H1 (cell line): ENCODE data around the gene DLG5.

Experiments
- CHD2 ChIP-seq: IDR thresholded peaks from 2 replicates; pipeline ENCODE4 v1.6.1; 2012; ENCODE audit warnings: low read length, improper control_type of control experiment
- CREB1 ChIP-seq: IDR thresholded peaks from 2 replicates; pipeline ENCODE4 v1.6.1; 2012; ENCODE audit warnings: inconsistent platforms
- EP300 ChIP-seq, 2 experiments: IDR thresholded peaks; 1 replicate in 1 of 2; 2 replicates in 1 of 2; pipeline ENCODE4 v1.6.1; 2011 to 2012; ENCODE audit warnings: low read depth in 2 of 2, low read length in 2 of 2, mild to moderate bottlenecking in 2 of 2, borderline replicate concordance in 1 of 2, inconsistent platforms in 1 of 2, moderate library complexity in 1 of 2
- GABPA ChIP-seq: IDR thresholded peaks from 2 replicates; pipeline ENCODE4 v1.6.1; 2011; ENCODE audit warnings: mild to moderate bottlenecking, low read length, moderate library complexity, borderline replicate concordance; ENCODE audit not compliant: insufficient read depth
- JUN ChIP-seq: IDR thresholded peaks from 2 replicates; pipeline ENCODE4 v1.6.1; 2011; ENCODE audit warnings: low read depth, mild to moderate bottlenecking, improper control_type of control experiment, low read length
- POLR2AphosphoS5 ChIP-seq: IDR thresholded peaks from 2 replicates; pipeline ENCODE4 v1.6.1; 2011; ENCODE audit warnings: low read depth, low read length
- RAD21 ChIP-seq, 2 experiments: IDR thresholded peaks in 1 of 2; conservative IDR thresholded peaks in 1 of 2; 2 replicates each; pipeline ENCODE4 v1.6.1; 2011; ENCODE audit warnings: low read depth in 2 of 2, low read length in 2 of 2, improper control_type of control experiment in 1 of 2, inconsistent platforms in 1 of 2, mild to moderate bottlenecking in 1 of 2, moderate library complexity in 1 of 2
- SIN3A ChIP-seq, 2 experiments: IDR thresholded peaks in 1 of 2; conservative IDR thresholded peaks in 1 of 2; 2 replicates each; pipeline ENCODE4 v1.6.1; 2011 to 2012; ENCODE audit warnings: low read length in 2 of 2, improper control_type of control experiment in 1 of 2, low read depth in 1 of 2, mild to moderate bottlenecking in 1 of 2
- YY1 ChIP-seq: IDR thresholded peaks from 2 replicates; pipeline ENCODE4 v1.6.1; 2011; ENCODE audit warnings: low read depth, mild to moderate bottlenecking, low read length
- ZNF274 ChIP-seq: IDR thresholded peaks from 2 replicates; pipeline ENCODE4 v1.7.0; 2012; ENCODE audit warnings: low read length, borderline replicate concordance; ENCODE audit errors: extremely low read depth
- TF ChIP-seq, protein P1 (sequence below), 3 experiments: IDR thresholded peaks; 1 replicate in 2 of 3; 2 replicates in 1 of 3; pipeline versions ENCODE4 v1.5.1 to v1.6.1; 2011; ENCODE audit warnings: low read length in 3 of 3, mild to moderate bottlenecking in 3 of 3, inconsistent platforms in 2 of 3, low read depth in 1 of 3, moderate library complexity in 1 of 3; ENCODE audit not compliant: insufficient read depth in 1 of 3; ENCODE audit errors: control extremely low read depth in 1 of 3
- TF ChIP-seq, protein P2 (sequence below): IDR thresholded peaks from 2 replicates; pipeline ENCODE4 v1.6.1; 2012; ENCODE audit warnings: inconsistent platforms

DNA sequence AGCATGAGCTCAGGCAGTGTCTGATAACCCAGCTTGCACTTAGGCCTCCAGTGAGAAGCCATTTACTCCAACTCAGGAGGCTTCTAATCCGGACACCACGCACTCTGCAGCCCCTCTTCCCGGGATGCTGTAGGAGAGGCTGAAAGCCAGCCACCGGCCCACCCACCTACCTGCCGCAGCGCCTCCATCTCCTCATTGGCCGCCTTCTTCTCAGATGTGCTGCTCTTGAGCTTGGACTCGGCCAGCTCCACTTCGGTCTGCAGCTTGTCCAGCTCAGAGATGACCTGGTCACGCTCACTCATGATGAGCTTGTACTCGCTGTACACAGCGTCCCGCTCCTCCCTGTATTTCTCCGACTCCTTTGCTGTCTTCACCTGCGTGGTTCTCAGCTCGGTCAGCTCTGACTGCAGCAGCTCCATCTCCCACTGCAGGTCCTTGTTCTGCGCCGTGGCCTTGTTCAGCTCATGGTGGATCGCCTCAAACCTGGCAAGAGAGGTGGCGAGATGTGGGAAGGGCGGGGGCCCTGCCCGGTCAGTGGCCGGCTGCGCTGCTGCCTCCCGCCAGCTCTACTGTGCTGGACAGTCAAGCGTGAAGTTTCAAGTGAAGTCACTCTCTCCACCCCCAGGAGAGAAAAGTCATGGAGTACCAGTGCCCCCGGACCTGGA, 84.7 kb downstream of the DLG5 start:
- TF ChIP-seq SIN3A (conservative IDR thresholded peaks at IDR 0.05 in 1 of 2, IDR thresholded peaks at IDR 0.05 in 1 of 2; ENCODE audit: low read depth in 1 of 2, low read length in 2 of 2) (no peak), EP300 (IDR thresholded peaks at IDR 0.05; ENCODE audit: borderline replicate concordance in 1 of 2, low read depth in 2 of 2, low read length in 2 of 2) (no peak), POLR2AphosphoS5 (no peak), JUN (no peak), GABPA (no peak), YY1 (no peak), CHD2 (no peak), RAD21 (IDR thresholded peaks at IDR 0.05 in 1 of 2, conservative IDR thresholded peaks at IDR 0.05 in 1 of 2; ENCODE audit: low read depth in 2 of 2, low read length in 2 of 2) (no peak), ZNF274 (no peak), CREB1 (no peak)
- TF ChIP-seq, protein P1, sequence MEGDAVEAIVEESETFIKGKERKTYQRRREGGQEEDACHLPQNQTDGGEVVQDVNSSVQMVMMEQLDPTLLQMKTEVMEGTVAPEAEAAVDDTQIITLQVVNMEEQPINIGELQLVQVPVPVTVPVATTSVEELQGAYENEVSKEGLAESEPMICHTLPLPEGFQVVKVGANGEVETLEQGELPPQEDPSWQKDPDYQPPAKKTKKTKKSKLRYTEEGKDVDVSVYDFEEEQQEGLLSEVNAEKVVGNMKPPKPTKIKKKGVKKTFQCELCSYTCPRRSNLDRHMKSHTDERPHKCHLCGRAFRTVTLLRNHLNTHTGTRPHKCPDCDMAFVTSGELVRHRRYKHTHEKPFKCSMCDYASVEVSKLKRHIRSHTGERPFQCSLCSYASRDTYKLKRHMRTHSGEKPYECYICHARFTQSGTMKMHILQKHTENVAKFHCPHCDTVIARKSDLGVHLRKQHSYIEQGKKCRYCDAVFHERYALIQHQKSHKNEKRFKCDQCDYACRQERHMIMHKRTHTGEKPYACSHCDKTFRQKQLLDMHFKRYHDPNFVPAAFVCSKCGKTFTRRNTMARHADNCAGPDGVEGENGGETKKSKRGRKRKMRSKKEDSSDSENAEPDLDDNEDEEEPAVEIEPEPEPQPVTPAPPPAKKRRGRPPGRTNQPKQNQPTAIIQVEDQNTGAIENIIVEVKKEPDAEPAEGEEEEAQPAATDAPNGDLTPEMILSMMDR (IDR thresholded peaks at IDR 0.05; ENCODE audit: control extremely low read depth in 1 of 3, insufficient read depth in 1 of 3, low read depth in 1 of 3, low read length in 3 of 3) = no peak
- TF ChIP-seq, protein P2, sequence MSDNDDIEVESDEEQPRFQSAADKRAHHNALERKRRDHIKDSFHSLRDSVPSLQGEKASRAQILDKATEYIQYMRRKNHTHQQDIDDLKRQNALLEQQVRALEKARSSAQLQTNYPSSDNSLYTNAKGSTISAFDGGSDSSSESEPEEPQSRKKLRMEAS = no peak
